ENCODE data around the gene BBS9.
"Not testable (repeated sequence)": the region's sequence is repeated elsewhere in the genome, so short reads cannot be mapped to it uniquely, and the experiment has no call there.

BBS9 gene

GRCh38 chr7:33200282-33200681, 70.9 kb downstream of the BBS9 start:
- DNase-seq: no peak

GRCh38 chr7:33201821-33202220, 72.5 kb downstream of the BBS9 start:
- no peak for DNase-seq

- no peak for DNase-seq
Observed at GRCh38 chr7:33210958-33211357, 81.6 kb downstream of the BBS9 start.

GRCh38 chr7:33212144-33212543, 82.8 kb downstream of the BBS9 start:
- no peak for DNase-seq

- DNase-seq: no peak
Observed at GRCh38 chr7:33215992-33216391, 86.6 kb downstream of the BBS9 start.

GRCh38 chr7:33217595-33217994, 88.2 kb downstream of the BBS9 start:
- DNase-seq: no peak

- not testable (repeated sequence) for DNase-seq
Observed at GRCh38 chr7:33218841-33219535, 89.6 kb downstream of the BBS9 start.

GRCh38 chr7:33220231-33220630, 90.9 kb downstream of the BBS9 start:
- DNase-seq: no peak

GRCh38 chr7:33221390-33221789, 92.0 kb downstream of the BBS9 start:
- DNase-seq: no peak

- no peak for DNase-seq
Observed at GRCh38 chr7:33232632-33233145, 103.3 kb downstream of the BBS9 start.

- no peak for DNase-seq
Observed at GRCh38 chr7:33233659-33234058, 104.3 kb downstream of the BBS9 start.

GRCh38 chr7:33237036-33237435, 107.7 kb downstream of the BBS9 start:
- no peak for DNase-seq

- DNase-seq: no peak
Observed at GRCh38 chr7:33243319-33243881, 114.0 kb downstream of the BBS9 start.

GRCh38 chr7:33248671-33249070, 119.3 kb downstream of the BBS9 start:
- no peak for DNase-seq

- no peak for DNase-seq
Observed at GRCh38 chr7:33250421-33250871, 121.1 kb downstream of the BBS9 start.

- no peak for DNase-seq
Observed at GRCh38 chr7:33251301-33251700, 121.9 kb downstream of the BBS9 start.

- no peak for DNase-seq
Observed at GRCh38 chr7:33258491-33258951, 129.2 kb downstream of the BBS9 start.

- no peak for DNase-seq
Observed at GRCh38 chr7:33261585-33261984, 132.2 kb downstream of the BBS9 start.

GRCh38 chr7:33262476-33262875, 133.1 kb downstream of the BBS9 start:
- no peak for DNase-seq

GRCh38 chr7:33271839-33272371, 142.5 kb downstream of the BBS9 start:
- DNase-seq: not testable (repeated sequence)

GRCh38 chr7:33273356-33273755, 144.0 kb downstream of the BBS9 start:
- DNase-seq: no peak

GRCh38 chr7:33276325-33276724, 147.0 kb downstream of the BBS9 start:
- DNase-seq: no peak

- no peak for DNase-seq
Observed at GRCh38 chr7:33276729-33277128, 147.4 kb downstream of the BBS9 start.

GRCh38 chr7:33278095-33278494, 148.7 kb downstream of the BBS9 start:
- no peak for DNase-seq

All from activated naive CD4-positive, alpha-beta T cell treated with anti-CD3 and anti-CD28 coated beads, Interleukin-2, amount 50 U/mL, for 16 hours (primary cell).